HCT116 (cell line): ENCODE results near the gene METTL3. TPM values are rescaled to one million over a fixed set of nuclear protein-coding genes. Genes with fewer than 3 reads are reported as not detected.

ENCODE experiments used
- ATAC-seq: fragments of 200-7000 bp; cut with Tn5 transposase; 2 replicates; pipeline ENCODE4 v1.9.1; 2020; ENCODE audit warnings: mild to moderate bottlenecking, moderate library complexity
- BruUV-seq: library from RNA; stranded (reverse); fragments of 400-500 nt; replicated peaks from 2 replicates; lab custom pipeline; 2021; lab: Mats Ljungman, UMichigan
- CTCF ChIA-PET: fragments of 300-600 bp; sonication (Branson Sonifier 250); formaldehyde crosslinking; loops from one replicate; lab custom pipeline; 2021; ENCODE audit warnings: antibody characterized with exemption; lab: Charles Lee
- POLR2A ChIA-PET: fragments of 300-600, 350-600 bp; sonication (Branson Sonifier 250); formaldehyde crosslinking; loops from one replicate; lab custom pipeline; 2021; ENCODE audit warnings: antibody characterized with exemption; lab: Charles Lee
- RAD21 ChIA-PET, 2 experiments: fragments of 300-600 bp; sonication (Branson Sonifier 250); formaldehyde crosslinking; loops; one replicate each; lab custom pipeline; 2023; ENCODE audit warnings: low total read pairs in 2 of 2; ENCODE audit not compliant: uncharacterized antibody in 2 of 2, unreplicated experiment in 2 of 2, low non-redundant PET in 1 of 2; lab: Charles Lee
- DNase-seq: peaks from one replicate; pipeline ENCODE4 v3.0.0-alpha.2; 2010; ENCODE audit warnings: low read depth, low spot score
- H2AFZ ChIP-seq: fragments of 200-600 bp; shearing (Covaris generic), sonication (generic); 2 replicates; pipeline ENCODE4 v1.6.1; 2017; ENCODE audit warnings: low read depth, mixed run types, mixed read lengths, antibody characterized with exemption, low read length; ENCODE audit not compliant: poor library complexity, severe bottlenecking
- H3K27ac ChIP-seq: 2 replicates; pipeline ENCODE4 v1.5.1; 2012; ENCODE audit warnings: low read depth, low read length
- H3K27me3 ChIP-seq: fragments of 200-600 bp; sonication (generic); 2 replicates; pipeline ENCODE4 v1.6.1; 2016; ENCODE audit warnings: mixed run types, low read length, mixed read lengths; ENCODE audit not compliant: insufficient read depth
- H3K36me3 ChIP-seq, 2 experiments: fragments of 200-500 bp in 1 of 2; fragments of 200-600 bp in 1 of 2; sonication (Bioruptor generic) in 1 of 2; sonication (generic) in 1 of 2; 2 replicates each; pipeline versions ENCODE4 v1.5.1 to v1.6.1; 2014 to 2016; ENCODE audit warnings: low read length in 2 of 2, inconsistent platforms in 1 of 2, mixed read lengths in 1 of 2, mixed run types in 1 of 2; ENCODE audit not compliant: insufficient read depth in 2 of 2, control insufficient read depth in 1 of 2
- H3K4me1 ChIP-seq, 2 experiments: fragments of 200-600 bp in 1 of 2; sonication (generic) in 1 of 2; 2 replicates each; pipeline versions ENCODE4 v1.5.1 to v1.6.1; 2012 to 2017; ENCODE audit warnings: low read length in 2 of 2, inconsistent platforms in 1 of 2, mild to moderate bottlenecking in 1 of 2, mixed read lengths in 1 of 2, mixed run types in 1 of 2, moderate library complexity in 1 of 2; ENCODE audit not compliant: insufficient read depth in 2 of 2, control insufficient read depth in 1 of 2
- H3K4me2 ChIP-seq: fragments of 200-600 bp; sonication (generic); 2 replicates; pipeline ENCODE4 v1.6.1; 2017; ENCODE audit warnings: mixed run types, low read length, mixed read lengths
- H3K4me3 ChIP-seq, 2 experiments: fragments of 200-600 bp in 1 of 2; sonication (generic) in 1 of 2; replicated peaks in 1 of 2; 2 replicates each; pipeline ENCODE4 v1.5.1; 2011 to 2016; ENCODE audit warnings: low read length in 2 of 2, control low read depth in 1 of 2, low read depth in 1 of 2, mild to moderate bottlenecking in 1 of 2, mixed read lengths in 1 of 2, mixed run types in 1 of 2
- H3K79me2 ChIP-seq: fragments of 200-600 bp; sonication (generic); 2 replicates; pipeline ENCODE4 v1.6.1; 2017; ENCODE audit warnings: mild to moderate bottlenecking, mixed run types, low read length, moderate library complexity, mixed read lengths; ENCODE audit not compliant: insufficient read depth
- H3K9ac ChIP-seq: fragments of 200-600 bp; sonication (generic); 2 replicates; pipeline ENCODE4 v1.6.1; 2016; ENCODE audit warnings: low read length, mixed read lengths
- H3K9me2 ChIP-seq: fragments of 200-600 bp; sonication (generic), shearing (Covaris generic); 2 replicates; pipeline ENCODE4 v1.6.1; 2017; ENCODE audit warnings: mixed run types, mild to moderate bottlenecking, moderate library complexity; ENCODE audit not compliant: insufficient read depth
- H3K9me3 ChIP-seq, 2 experiments: fragments of 200-500 bp in 1 of 2; fragments of 200-600 bp in 1 of 2; sonication (Bioruptor generic) in 1 of 2; sonication (generic) in 1 of 2; 2 replicates each; pipeline ENCODE4 v1.6.1; 2014 to 2017; ENCODE audit warnings: low read length in 2 of 2, mixed read lengths in 2 of 2, inconsistent platforms in 1 of 2, low read depth in 1 of 2, mild to moderate bottlenecking in 1 of 2, mixed run types in 1 of 2, moderate library complexity in 1 of 2; ENCODE audit not compliant: control insufficient read depth in 1 of 2, insufficient read depth in 1 of 2
- H4K20me1 ChIP-seq: fragments of 200-600 bp; sonication (generic), shearing (Covaris generic); 2 replicates; pipeline ENCODE4 v1.6.1; 2017; ENCODE audit warnings: mixed run types, mild to moderate bottlenecking, moderate library complexity; ENCODE audit not compliant: insufficient read depth
- CEBPB ChIP-seq: IDR thresholded peaks from 2 replicates; pipeline ENCODE4 v1.6.1; 2012; ENCODE audit warnings: low read depth
- CTCF ChIP-seq, 3 experiments: fragments of 200-600 bp in 1 of 3; sonication (generic) in 1 of 3; IDR thresholded peaks in 2 of 3; conservative IDR thresholded peaks in 1 of 3; 2 replicates each; pipeline ENCODE4 v1.5.1; 2012 to 2017; ENCODE audit warnings: low read depth in 2 of 3, low read length in 2 of 3, antibody characterized with exemption in 1 of 3, borderline replicate concordance in 1 of 3, control low read depth in 1 of 3, mild to moderate bottlenecking in 1 of 3, mixed read lengths in 1 of 3, mixed run types in 1 of 3, moderate library complexity in 1 of 3; ENCODE audit not compliant: insufficient read depth in 1 of 3
- RAD21 ChIP-seq: IDR thresholded peaks from 2 replicates; pipeline ENCODE4 v1.6.1; 2012; ENCODE audit warnings: low read depth, mild to moderate bottlenecking
- intact Hi-C: fragments of 100-400 bp; cut with micrococcal nuclease; formaldehyde crosslinking; loops from 2 replicates; pipeline ENCODE4 v1.10.0; 2022
- total RNA-seq: library from RNA; stranded (reverse); gene quantifications from one replicate; pipeline ENCODE4 v1.2.1, GENCODE V29; 2021; ENCODE audit not compliant: unreplicated experiment

METTL3 gene
- total RNA-seq, 1 experiment from 2014 or later = 62.3 TPM

- CTCF ChIA-PET = interaction anchor here (0.8 to 3.0 kb wide), 15 partner anchors 11 to 326 kb away, joined by 3 to 36 read pairs (median 5); partner anchors contain the start of genes CHD8, METTL3, RAB2B and TOX4
- intact Hi-C loops = loop anchor here (1.0 kb wide), 1 partner anchor 58 kb away; no protein-coding TSS in a partner anchor
- H3K27me3 ChIP-seq = no peaks in the 10 kb centered on the region
Measured at GRCh38 chr14:21498540-21499526, 12.3 kb downstream of the METTL3 start.

More at GRCh38 chr14:21498540-21499526, 12.3 kb downstream of the METTL3 start:
- no peak overlapping the region for H3K27ac ChIP-seq
- no peaks in the 10 kb centered on the region for H3K4me1 ChIP-seq
- H4K20me1 ChIP-seq = no peaks in the 10 kb centered on the region
- no peak overlapping the region for H3K4me3 ChIP-seq
- H3K36me3 ChIP-seq = peaks cover 46 to 64% of the 10 kb centered on the region in 2 experiments
- peak; percentile 27 to 67 (median 54); a peak in 5 of 6 replicates for TF ChIP-seq CTCF (IDR thresholded peaks at IDR 0.05 in 2 of 3, conservative IDR thresholded peaks at IDR 0.05 in 1 of 3; ENCODE audit: borderline replicate concordance in 1 of 3, insufficient read depth in 1 of 3, low read depth in 2 of 3, low read length in 2 of 3)
- TF ChIP-seq RAD21 = peak; percentile 39; the same call in 1 of the 2 replicates
- no peak for TF ChIP-seq CEBPB
- no peak overlapping the region for H3K9ac ChIP-seq
- no peaks in the 10 kb centered on the region for H3K9me2 ChIP-seq
- no peaks in the 10 kb centered on the region for H3K9me3 ChIP-seq
- DNase-seq (peak; percentile 28), ATAC-seq (peak; percentile 80)
- H3K79me2 ChIP-seq = peaks cover 41% of the 10 kb centered on the region
- RAD21 ChIA-PET = no interaction called here
- H3K4me2 ChIP-seq = no peak overlapping the region
- TSS peak; percentile 2 for BruUV-seq
- H2AFZ ChIP-seq = no peak overlapping the region
- POLR2A ChIA-PET = interaction anchor here (0.9 to 1.7 kb wide), 3 partner anchors 11 to 58 kb away, joined by 3 to 6 read pairs (median 3); partner anchors contain the start of gene METTL3
